ENCODE results near the gene CBX3.
"Not testable (repeated sequence)": the region's sequence is repeated elsewhere in the genome, so short reads cannot be mapped to it uniquely, and the experiment has no call there.

Gene CBX3

DNA sequence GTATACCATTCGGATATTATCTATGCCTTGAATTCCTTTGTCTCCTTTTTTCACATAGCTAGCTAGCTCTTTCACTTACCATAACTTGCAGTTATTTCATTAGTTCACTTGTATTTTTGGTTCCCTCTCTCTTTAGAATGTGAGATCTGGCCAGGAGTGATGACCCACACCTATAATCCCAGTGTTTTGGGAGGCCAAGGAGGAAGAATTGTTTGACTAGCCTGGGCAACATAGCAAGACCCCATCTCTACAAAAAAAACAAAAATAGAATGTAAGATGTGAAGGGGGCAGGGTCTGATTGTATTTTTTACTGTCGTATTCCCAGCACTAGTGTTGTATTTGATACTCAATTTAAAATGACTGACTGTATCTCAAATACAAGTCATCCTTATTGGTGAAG is 29.9 kb upstream of the CBX3 start:
- no peaks in the 10 kb centered on the region for H3K9me3 ChIP-seq (ENCODE audit: control insufficient read depth, low read length)
- H3K27ac ChIP-seq (ENCODE audit: insufficient read depth, low read length, poor library complexity, severe bottlenecking): no peak overlapping the region
- H3K4me3 ChIP-seq (ENCODE audit: insufficient read depth, low read depth, low read length, poor library complexity, severe bottlenecking): no peak overlapping the region
- DNase-seq: no peak
- H3K27me3 ChIP-seq (replicated peaks; ENCODE audit: control insufficient read depth, insufficient read depth, low read length, poor library complexity, severe bottlenecking): no peaks in the 10 kb centered on the region
- no peaks in the 10 kb centered on the region for H3K36me3 ChIP-seq (ENCODE audit: control insufficient read depth, insufficient read depth, low read length)
- H3K4me1 ChIP-seq (ENCODE audit: control insufficient read depth, insufficient read depth, low read length, poor library complexity, severe bottlenecking): peaks cover 7% of the 10 kb centered on the region

DNA sequence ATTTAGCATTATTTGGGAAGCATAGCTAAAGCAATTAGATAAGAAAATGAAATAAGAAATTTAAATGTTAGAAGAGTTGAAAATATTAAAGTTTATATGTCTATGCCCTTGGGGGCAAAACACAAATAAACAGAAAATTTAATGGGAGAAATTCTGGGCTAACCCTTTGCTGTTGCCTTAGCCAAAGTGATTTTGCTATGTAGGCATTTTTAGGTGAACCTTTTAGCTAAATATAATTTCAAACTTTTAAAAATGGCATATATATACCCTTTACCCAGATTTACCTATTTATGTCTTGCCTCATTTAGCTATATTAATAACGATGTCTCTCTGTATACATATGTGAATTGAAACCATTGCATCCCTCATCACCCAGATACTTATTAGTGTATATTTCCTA is 29.5 kb upstream of the CBX3 start:
- Histone ChIP-seq H3K27me3 (replicated peaks; ENCODE audit: control insufficient read depth, insufficient read depth, low read length, poor library complexity, severe bottlenecking) (no peaks in the 10 kb centered on the region), H3K4me3 (ENCODE audit: insufficient read depth, low read depth, low read length, poor library complexity, severe bottlenecking) (no peak overlapping the region), H3K27ac (ENCODE audit: insufficient read depth, low read length, poor library complexity, severe bottlenecking) (no peak overlapping the region), H3K9me3 (ENCODE audit: control insufficient read depth, low read length) (no peaks in the 10 kb centered on the region), H3K36me3 (ENCODE audit: control insufficient read depth, insufficient read depth, low read length) (no peaks in the 10 kb centered on the region), H3K4me1 (ENCODE audit: control insufficient read depth, insufficient read depth, low read length, poor library complexity, severe bottlenecking) (peaks cover 3% of the 10 kb centered on the region)
- DNase-seq: no peak

DNA sequence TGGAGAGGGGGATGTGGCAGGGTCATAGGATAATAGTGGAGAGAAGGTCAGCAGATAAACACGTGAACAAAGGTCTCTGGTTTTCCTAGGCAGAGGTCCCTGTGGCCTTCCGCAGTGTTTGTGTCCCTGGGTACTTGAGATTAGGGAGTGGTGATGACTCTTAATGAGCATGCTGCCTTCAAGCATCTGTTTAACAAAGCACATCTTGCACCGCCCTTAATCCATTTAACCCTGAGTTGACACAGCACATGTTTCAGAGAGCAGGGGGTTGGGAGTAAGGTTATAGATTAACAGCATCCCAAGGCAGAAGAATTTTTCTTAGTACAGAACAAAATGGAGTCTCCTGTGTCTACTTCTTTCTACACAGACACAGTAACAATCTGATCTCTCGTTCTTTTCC is 25.6 kb upstream of the CBX3 start:
- H3K9me3 ChIP-seq (ENCODE audit: control insufficient read depth, low read length); H3K27ac ChIP-seq (ENCODE audit: insufficient read depth, low read length, poor library complexity, severe bottlenecking); DNase-seq; H3K4me3 ChIP-seq (ENCODE audit: insufficient read depth, low read depth, low read length, poor library complexity, severe bottlenecking); H3K27me3 ChIP-seq (replicated peaks; ENCODE audit: control insufficient read depth, insufficient read depth, low read length, poor library complexity, severe bottlenecking); H3K36me3 ChIP-seq (ENCODE audit: control insufficient read depth, insufficient read depth, low read length); H3K4me1 ChIP-seq (ENCODE audit: control insufficient read depth, insufficient read depth, low read length, poor library complexity, severe bottlenecking): not testable (repeated sequence)

DNA sequence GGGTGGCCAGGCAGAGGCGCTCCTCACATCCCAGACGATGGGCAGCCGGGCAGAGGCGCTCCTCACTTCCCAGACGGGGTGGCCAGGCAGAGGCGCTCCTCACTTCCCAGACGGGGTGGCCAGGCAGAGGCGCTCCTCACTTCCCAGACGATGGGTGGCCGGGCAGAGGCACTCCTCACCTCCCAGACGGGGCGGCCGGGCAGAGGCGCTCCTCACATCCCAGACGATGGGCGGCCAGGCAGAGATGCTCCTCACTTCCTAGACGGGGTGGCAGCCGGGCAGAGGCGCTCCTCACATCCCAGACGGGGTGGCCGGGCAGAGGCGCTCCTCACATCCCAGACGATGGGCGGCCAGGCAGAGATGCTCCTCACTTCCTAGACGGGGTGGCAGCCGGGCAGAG is 24.8 kb upstream of the CBX3 start:
- DNase-seq; H3K27ac ChIP-seq (ENCODE audit: insufficient read depth, low read length, poor library complexity, severe bottlenecking); H3K4me1 ChIP-seq (ENCODE audit: control insufficient read depth, insufficient read depth, low read length, poor library complexity, severe bottlenecking); H3K36me3 ChIP-seq (ENCODE audit: control insufficient read depth, insufficient read depth, low read length); H3K9me3 ChIP-seq (ENCODE audit: control insufficient read depth, low read length); H3K27me3 ChIP-seq (replicated peaks; ENCODE audit: control insufficient read depth, insufficient read depth, low read length, poor library complexity, severe bottlenecking); H3K4me3 ChIP-seq (ENCODE audit: insufficient read depth, low read depth, low read length, poor library complexity, severe bottlenecking): not testable (repeated sequence)

DNA sequence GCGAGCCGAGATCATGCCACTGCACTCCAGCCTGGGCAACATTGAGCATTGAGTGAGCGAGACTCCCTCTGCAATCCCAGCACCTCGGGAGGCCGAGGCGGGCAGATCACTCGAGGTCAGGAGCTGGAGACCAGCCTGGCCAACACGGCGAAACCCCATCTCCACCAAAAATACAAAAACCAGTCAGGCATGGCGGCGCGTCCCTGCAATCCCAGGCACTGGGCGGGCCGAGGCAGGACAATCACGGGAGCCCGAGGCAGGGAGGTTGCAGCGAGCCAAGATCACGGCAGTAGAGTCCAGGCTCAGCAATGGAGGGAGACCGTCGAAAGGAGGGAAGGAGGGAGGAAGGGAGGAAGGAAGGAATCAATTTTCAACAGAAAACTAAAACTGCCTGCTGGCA is 24.3 kb upstream of the CBX3 start:
- H3K4me1 ChIP-seq (ENCODE audit: control insufficient read depth, insufficient read depth, low read length, poor library complexity, severe bottlenecking): not testable (repeated sequence)

DNA sequence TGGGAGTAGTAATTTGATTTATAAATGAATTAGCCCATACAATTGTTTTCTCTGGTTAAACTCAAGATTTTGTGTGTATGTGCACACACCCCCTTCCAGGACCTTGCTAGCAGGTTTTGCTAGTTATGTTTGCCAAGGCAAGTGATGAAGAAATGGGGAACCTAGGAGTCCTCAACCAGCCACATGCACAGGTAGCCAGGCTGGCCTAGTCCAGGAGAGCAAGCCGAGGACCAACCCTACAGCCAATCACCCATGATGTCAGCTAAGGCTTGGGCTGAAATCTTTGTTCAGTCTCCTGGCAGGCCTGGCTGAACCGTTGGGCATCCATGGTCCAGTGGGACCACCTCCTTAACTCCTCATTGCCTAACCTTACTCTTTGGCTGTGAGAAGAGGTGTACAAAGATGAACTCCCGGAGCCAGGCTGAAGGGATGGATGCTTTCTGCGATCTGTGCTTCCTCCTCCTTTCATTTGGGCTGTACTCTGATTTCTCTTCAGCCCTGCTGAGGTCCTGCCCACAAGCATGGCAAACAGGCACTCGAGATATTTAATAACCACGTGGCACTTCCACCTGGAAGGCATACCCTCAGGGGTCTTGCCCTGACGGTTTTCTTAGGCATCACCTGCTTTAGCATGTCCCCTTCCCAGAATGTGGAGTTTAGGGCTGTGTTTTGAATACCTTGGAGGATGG is 23.1 kb upstream of the CBX3 start:
- Histone ChIP-seq H3K9me3 (ENCODE audit: control insufficient read depth, low read length) (no peaks in the 10 kb centered on the region), H3K27me3 (replicated peaks; ENCODE audit: control insufficient read depth, insufficient read depth, low read length, poor library complexity, severe bottlenecking) (no peaks in the 10 kb centered on the region), H3K4me3 (ENCODE audit: insufficient read depth, low read depth, low read length, poor library complexity, severe bottlenecking) (no peak overlapping the region), H3K36me3 (ENCODE audit: control insufficient read depth, insufficient read depth, low read length) (peaks cover 6% of the 10 kb centered on the region), H3K27ac (ENCODE audit: insufficient read depth, low read length, poor library complexity, severe bottlenecking) (no peak overlapping the region), H3K4me1 (ENCODE audit: control insufficient read depth, insufficient read depth, low read length, poor library complexity, severe bottlenecking) (no peaks in the 10 kb centered on the region)
- DNase-seq: no peak

More for the DNA sequence above, 24.3 kb upstream of the CBX3 start:
- H3K27me3 ChIP-seq (replicated peaks; ENCODE audit: control insufficient read depth, insufficient read depth, low read length, poor library complexity, severe bottlenecking); H3K36me3 ChIP-seq (ENCODE audit: control insufficient read depth, insufficient read depth, low read length); DNase-seq; H3K9me3 ChIP-seq (ENCODE audit: control insufficient read depth, low read length); H3K27ac ChIP-seq (ENCODE audit: insufficient read depth, low read length, poor library complexity, severe bottlenecking); H3K4me3 ChIP-seq (ENCODE audit: insufficient read depth, low read depth, low read length, poor library complexity, severe bottlenecking): not testable (repeated sequence)

DNA sequence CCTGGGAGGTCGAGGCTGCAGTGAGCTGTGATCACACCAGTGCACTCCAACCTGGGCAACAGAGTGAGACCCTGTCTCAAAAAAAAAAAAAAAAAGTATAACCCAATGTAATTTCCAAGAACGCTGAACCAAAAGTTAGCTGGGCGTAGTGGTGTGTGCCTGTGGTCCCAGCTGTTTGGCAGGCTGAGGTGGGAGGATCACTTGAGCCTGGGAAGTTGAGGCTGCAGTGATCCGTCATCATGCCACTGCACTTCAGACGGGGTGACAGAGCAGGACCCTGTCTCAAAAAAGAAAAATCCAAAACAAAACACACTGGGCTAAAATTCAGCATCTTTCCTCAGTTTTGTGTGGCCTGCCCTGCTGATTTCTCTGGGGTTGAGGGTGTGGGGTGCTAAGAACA is 22.1 kb upstream of the CBX3 start:
- Histone ChIP-seq H3K27ac (ENCODE audit: insufficient read depth, low read length, poor library complexity, severe bottlenecking) (no peak overlapping the region), H3K4me3 (ENCODE audit: insufficient read depth, low read depth, low read length, poor library complexity, severe bottlenecking) (no peak overlapping the region), H3K4me1 (ENCODE audit: control insufficient read depth, insufficient read depth, low read length, poor library complexity, severe bottlenecking) (no peaks in the 10 kb centered on the region), H3K9me3 (ENCODE audit: control insufficient read depth, low read length) (no peaks in the 10 kb centered on the region), H3K27me3 (replicated peaks; ENCODE audit: control insufficient read depth, insufficient read depth, low read length, poor library complexity, severe bottlenecking) (no peaks in the 10 kb centered on the region), H3K36me3 (ENCODE audit: control insufficient read depth, insufficient read depth, low read length) (peaks cover 6% of the 10 kb centered on the region)
- no peak for DNase-seq

DNA sequence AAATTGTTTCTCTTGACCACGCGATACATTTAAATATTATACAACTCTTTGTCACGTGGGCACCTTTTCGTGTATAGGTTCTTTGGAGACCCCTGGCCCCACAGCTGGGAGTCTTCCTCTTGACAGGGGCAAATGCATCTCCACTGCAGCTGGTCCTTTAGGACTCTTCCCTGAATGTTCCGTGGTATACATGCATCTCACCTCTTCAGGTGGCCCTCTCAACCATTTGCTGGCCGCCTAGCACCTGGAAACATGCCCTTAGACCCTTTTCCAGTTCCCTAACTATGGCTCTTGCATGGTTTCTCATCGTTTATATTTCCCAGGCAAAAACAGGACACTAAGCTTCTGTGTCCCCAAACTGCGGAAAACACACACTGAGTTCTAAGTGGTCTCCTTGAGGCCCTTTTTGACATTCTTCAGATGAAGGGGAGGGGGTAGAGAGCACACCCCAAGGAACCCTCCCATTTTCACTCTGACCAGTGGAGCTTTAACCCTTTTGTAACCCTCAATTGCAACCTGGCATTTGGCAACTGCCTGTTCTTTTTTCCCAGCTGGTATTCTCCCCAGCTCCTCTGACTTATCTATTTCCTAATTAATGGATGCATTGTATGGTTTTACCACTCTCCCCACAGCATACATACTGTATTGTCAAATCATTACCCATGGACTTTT is 21.6 kb upstream of the CBX3 start:
- Histone ChIP-seq H3K27me3 (replicated peaks; ENCODE audit: control insufficient read depth, insufficient read depth, low read length, poor library complexity, severe bottlenecking) (no peaks in the 10 kb centered on the region), H3K27ac (ENCODE audit: insufficient read depth, low read length, poor library complexity, severe bottlenecking) (no peak overlapping the region), H3K36me3 (ENCODE audit: control insufficient read depth, insufficient read depth, low read length) (peaks cover 6% of the 10 kb centered on the region), H3K4me3 (ENCODE audit: insufficient read depth, low read depth, low read length, poor library complexity, severe bottlenecking) (no peak overlapping the region), H3K4me1 (ENCODE audit: control insufficient read depth, insufficient read depth, low read length, poor library complexity, severe bottlenecking) (no peaks in the 10 kb centered on the region), H3K9me3 (ENCODE audit: control insufficient read depth, low read length) (no peaks in the 10 kb centered on the region)
- no peak for DNase-seq

DNA sequence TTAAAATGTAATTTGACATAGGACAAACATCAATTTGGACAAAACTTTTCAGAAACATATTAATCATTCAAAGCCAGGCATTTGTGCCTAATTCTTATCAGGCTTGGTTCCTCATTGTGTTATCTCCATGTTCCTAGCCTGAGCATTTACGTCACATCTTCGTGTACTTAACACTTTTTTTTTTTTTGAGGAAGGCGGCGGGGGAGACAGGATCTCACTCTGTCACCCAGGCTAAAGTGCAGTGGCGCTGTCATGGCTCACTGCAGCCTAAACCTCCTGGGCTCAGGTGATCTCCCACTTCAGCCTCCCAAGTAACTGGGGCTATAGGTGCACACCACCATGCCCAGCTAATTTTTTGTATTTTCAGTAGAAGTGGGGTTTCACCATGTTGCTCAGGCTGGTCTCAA is 20.8 kb upstream of the CBX3 start:
- no peak for DNase-seq
- Histone ChIP-seq H3K4me1 (ENCODE audit: control insufficient read depth, insufficient read depth, low read length, poor library complexity, severe bottlenecking) (no peaks in the 10 kb centered on the region), H3K36me3 (ENCODE audit: control insufficient read depth, insufficient read depth, low read length) (peaks cover 6% of the 10 kb centered on the region), H3K9me3 (ENCODE audit: control insufficient read depth, low read length) (no peaks in the 10 kb centered on the region), H3K27ac (ENCODE audit: insufficient read depth, low read length, poor library complexity, severe bottlenecking) (no peak overlapping the region), H3K27me3 (replicated peaks; ENCODE audit: control insufficient read depth, insufficient read depth, low read length, poor library complexity, severe bottlenecking) (no peaks in the 10 kb centered on the region), H3K4me3 (ENCODE audit: insufficient read depth, low read depth, low read length, poor library complexity, severe bottlenecking) (no peak overlapping the region)

DNA sequence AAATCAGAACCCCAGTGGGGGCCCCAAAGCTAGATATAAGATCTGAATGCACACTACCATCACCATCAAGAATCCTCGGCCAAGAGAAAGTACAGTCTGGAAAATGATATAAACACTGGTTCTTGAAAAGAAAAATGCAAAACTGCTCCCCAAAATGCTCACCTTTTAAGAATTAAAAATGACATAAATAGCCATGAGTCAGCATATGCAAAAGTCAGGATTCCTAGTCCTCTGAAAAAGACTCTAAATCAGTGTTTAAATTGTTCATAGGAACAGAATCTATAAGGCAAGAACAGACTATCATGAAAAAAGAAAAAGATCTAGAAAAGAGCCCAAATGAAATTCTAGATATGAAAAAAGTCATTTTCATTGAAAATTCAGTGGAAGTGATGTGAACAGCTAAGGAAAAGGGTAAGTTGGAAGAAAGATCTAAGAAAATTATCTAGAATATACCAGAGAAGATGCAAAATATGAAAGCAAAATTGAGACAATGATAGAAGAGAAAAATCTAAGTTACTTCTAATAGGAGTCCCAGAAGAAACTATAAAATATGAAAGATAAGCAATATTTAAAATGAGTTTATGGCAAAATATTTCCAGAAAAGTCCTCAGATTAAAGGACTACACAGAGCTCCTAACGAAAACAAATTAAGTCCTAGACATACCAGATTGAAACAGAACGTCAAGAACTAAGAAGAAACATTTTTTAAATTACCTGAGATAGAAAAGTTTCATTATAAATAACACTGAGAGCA is 19.9 kb upstream of the CBX3 start:
- no peaks in the 10 kb centered on the region for H3K4me1 ChIP-seq (ENCODE audit: control insufficient read depth, insufficient read depth, low read length, poor library complexity, severe bottlenecking)
- no peaks in the 10 kb centered on the region for H3K9me3 ChIP-seq (ENCODE audit: control insufficient read depth, low read length)
- H3K27me3 ChIP-seq (replicated peaks; ENCODE audit: control insufficient read depth, insufficient read depth, low read length, poor library complexity, severe bottlenecking): no peaks in the 10 kb centered on the region
- H3K4me3 ChIP-seq (ENCODE audit: insufficient read depth, low read depth, low read length, poor library complexity, severe bottlenecking): no peak overlapping the region
- H3K27ac ChIP-seq (ENCODE audit: insufficient read depth, low read length, poor library complexity, severe bottlenecking): no peak overlapping the region
- no peak for DNase-seq
- peaks cover 6% of the 10 kb centered on the region for H3K36me3 ChIP-seq (ENCODE audit: control insufficient read depth, insufficient read depth, low read length)

All from effector memory CD4-positive, alpha-beta T cell (primary cell).